HEK293T (cell line): Measurements from ENCODE around the gene OGG1.

ENCODE experiments used
- ARNT ChIP-seq: fragments of 450-650 bp; IDR thresholded peaks from 2 replicates; pipeline ENCODE4 v1.6.1; 2017; ENCODE audit warnings: mild to moderate bottlenecking
- BHLHE40 ChIP-seq: fragments of 450-650 bp; IDR thresholded peaks from 2 replicates; pipeline ENCODE4 v1.6.1; 2016; ENCODE audit warnings: mild to moderate bottlenecking, moderate library complexity, borderline replicate concordance
- CTBP1 ChIP-seq: fragments of 450-650 bp; IDR thresholded peaks from 2 replicates; pipeline ENCODE4 v1.6.1; 2016; ENCODE audit warnings: borderline replicate concordance
- ELF4 ChIP-seq: fragments of 450-650 bp; IDR thresholded peaks from 2 replicates; pipeline ENCODE4 v1.6.1; 2017; ENCODE audit warnings: antibody characterized with exemption
- FOXM1 ChIP-seq: fragments of 450-650 bp; IDR thresholded peaks from 2 replicates; pipeline ENCODE4 v1.6.1; 2017; ENCODE audit warnings: mild to moderate bottlenecking, borderline replicate concordance
- HDGF ChIP-seq: fragments of 450-650 bp; IDR thresholded peaks from 2 replicates; pipeline ENCODE4 v1.6.1; 2017; ENCODE audit warnings: antibody characterized with exemption, borderline replicate concordance
- L3MBTL2 ChIP-seq: fragments of 450-650 bp; conservative IDR thresholded peaks from 2 replicates; pipeline ENCODE4 v1.6.1; 2016; ENCODE audit warnings: mild to moderate bottlenecking
- NFRKB ChIP-seq: fragments of 450-650 bp; IDR thresholded peaks from 2 replicates; pipeline ENCODE4 v1.6.1; 2016; ENCODE audit warnings: mild to moderate bottlenecking, moderate library complexity
- SP1 ChIP-seq: fragments of 450-650 bp; IDR thresholded peaks from 2 replicates; pipeline ENCODE4 v1.6.1; 2017
- SUZ12 ChIP-seq: fragments of 450-650 bp; IDR thresholded peaks from 2 replicates; pipeline ENCODE4 v1.6.1; 2016; ENCODE audit warnings: mild to moderate bottlenecking
- TARDBP ChIP-seq: fragments of 450-650 bp; IDR thresholded peaks from 2 replicates; pipeline ENCODE4 v1.6.1; 2016
- ZNF384 ChIP-seq: fragments of 450-650 bp; IDR thresholded peaks from 2 replicates; pipeline ENCODE4 v1.6.1; 2016
- TF ChIP-seq, protein P1 (sequence below): fragments of 450-650 bp; IDR thresholded peaks from 2 replicates; pipeline ENCODE4 v1.6.1; 2016

DNA sequence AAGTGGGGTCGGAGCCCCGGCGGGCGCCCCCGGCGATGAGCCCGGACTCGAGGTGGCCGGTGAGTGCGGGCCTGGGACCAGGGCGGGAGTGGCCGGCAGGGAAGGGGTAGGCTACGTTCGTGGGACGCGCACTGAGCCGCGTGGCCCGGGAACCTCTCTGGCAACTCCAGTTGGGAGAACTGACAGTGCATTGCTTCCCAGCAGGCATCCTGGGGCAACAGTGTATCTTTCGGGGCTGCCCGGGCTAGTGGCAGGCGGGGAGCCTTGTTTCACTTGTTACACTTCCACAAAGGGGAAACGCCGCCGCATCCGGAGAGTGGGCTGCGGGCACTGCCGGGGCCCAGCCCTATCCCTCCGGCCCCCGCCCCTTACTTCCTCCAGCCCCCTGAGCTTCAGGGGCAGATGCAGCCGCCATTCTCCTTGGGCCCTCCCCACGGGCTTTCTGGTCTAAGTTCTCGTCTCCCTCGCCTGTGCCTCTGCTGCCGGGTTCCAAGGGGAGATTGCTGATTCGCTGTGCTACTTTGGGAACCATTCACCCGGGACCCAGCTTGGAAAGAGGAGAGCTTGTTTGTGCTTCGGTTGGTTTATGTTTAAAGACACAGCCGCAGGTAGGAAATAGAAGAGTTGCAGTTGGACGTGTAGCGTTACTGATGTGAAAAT, 17.5 kb upstream of the OGG1 start:
- TF ChIP-seq SP1: no peak
- TF ChIP-seq SUZ12: no peak
- no peak for TF ChIP-seq BHLHE40
- TF ChIP-seq ELF4: no peak
- TF ChIP-seq HDGF: no peak
- no peak for TF ChIP-seq L3MBTL2
- TF ChIP-seq CTBP1: no peak
- no peak for TF ChIP-seq FOXM1
- TF ChIP-seq ZNF384: no peak
- TF ChIP-seq ARNT: no peak
- TF ChIP-seq, protein P1, sequence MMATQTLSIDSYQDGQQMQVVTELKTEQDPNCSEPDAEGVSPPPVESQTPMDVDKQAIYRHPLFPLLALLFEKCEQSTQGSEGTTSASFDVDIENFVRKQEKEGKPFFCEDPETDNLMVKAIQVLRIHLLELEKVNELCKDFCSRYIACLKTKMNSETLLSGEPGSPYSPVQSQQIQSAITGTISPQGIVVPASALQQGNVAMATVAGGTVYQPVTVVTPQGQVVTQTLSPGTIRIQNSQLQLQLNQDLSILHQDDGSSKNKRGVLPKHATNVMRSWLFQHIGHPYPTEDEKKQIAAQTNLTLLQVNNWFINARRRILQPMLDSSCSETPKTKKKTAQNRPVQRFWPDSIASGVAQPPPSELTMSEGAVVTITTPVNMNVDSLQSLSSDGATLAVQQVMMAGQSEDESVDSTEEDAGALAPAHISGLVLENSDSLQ: no peak
- TF ChIP-seq NFRKB: no peak
- no peak for TF ChIP-seq TARDBP
